ENCODE data around the gene VAV1. TPM values are rescaled to one million over a fixed set of nuclear protein-coding genes. Genes with fewer than 3 reads are reported as not detected.
A peak's percentile ranks its signal among the peaks of the same experiment; 100 is the strongest.

Gene VAV1
- total and polyA plus RNA-seq, 2 of the 13 experiments (the other 11 are each of a cell fraction or from before 2014, with no cell fraction given) = not detected

DNA sequence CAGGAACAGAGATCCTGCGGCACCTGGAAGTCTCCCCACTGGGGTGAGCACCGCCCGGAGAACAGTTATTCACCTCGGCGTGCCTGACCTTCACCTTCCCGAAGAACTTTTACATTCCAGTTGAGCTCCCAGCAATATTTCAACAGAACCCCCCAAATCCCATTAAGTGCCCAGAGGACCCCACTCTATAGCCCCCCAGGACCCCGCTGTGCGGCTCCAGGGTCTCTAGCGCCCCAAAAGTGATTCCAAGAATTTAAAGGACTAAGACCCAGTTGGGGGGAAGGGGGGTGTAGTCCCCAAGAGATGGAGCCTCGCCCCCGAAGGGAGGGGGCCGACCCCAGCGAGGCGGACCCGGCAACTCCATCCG, 35.6 kb upstream of the VAV1 start (continued):
- TF ChIP-seq, protein P1, sequence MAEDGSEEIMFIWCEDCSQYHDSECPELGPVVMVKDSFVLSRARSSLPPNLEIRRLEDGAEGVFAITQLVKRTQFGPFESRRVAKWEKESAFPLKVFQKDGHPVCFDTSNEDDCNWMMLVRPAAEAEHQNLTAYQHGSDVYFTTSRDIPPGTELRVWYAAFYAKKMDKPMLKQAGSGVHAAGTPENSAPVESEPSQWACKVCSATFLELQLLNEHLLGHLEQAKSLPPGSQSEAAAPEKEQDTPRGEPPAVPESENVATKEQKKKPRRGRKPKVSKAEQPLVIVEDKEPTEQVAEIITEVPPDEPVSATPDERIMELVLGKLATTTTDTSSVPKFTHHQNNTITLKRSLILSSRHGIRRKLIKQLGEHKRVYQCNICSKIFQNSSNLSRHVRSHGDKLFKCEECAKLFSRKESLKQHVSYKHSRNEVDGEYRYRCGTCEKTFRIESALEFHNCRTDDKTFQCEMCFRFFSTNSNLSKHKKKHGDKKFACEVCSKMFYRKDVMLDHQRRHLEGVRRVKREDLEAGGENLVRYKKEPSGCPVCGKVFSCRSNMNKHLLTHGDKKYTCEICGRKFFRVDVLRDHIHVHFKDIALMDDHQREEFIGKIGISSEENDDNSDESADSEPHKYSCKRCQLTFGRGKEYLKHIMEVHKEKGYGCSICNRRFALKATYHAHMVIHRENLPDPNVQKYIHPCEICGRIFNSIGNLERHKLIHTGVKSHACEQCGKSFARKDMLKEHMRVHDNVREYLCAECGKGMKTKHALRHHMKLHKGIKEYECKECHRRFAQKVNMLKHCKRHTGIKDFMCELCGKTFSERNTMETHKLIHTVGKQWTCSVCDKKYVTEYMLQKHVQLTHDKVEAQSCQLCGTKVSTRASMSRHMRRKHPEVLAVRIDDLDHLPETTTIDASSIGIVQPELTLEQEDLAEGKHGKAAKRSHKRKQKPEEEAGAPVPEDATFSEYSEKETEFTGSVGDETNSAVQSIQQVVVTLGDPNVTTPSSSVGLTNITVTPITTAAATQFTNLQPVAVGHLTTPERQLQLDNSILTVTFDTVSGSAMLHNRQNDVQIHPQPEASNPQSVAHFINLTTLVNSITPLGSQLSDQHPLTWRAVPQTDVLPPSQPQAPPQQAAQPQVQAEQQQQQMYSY (CRISPR knock-in tag; IDR thresholded peaks at IDR 0.05) = no peak
- TF ChIP-seq SYNCRIP (IDR thresholded peaks at IDR 0.05; ENCODE audit: insufficient read depth, low read depth, low read length) (no peak), ZNF496 (CRISPR knock-in tag; IDR thresholded peaks at IDR 0.05; ENCODE audit: insufficient replicate concordance) (no peak), CHD2 (IDR thresholded peaks at IDR 0.05; ENCODE audit: low read depth, low read length) (no peak), PRMT3 (CRISPR knock-in tag; IDR thresholded peaks at IDR 0.05; ENCODE audit: borderline replicate concordance, low read depth) (no peak), ZSCAN22 (CRISPR knock-in tag; IDR thresholded peaks at IDR 0.05) (no peak), PTBP1 (IDR thresholded peaks at IDR 0.05; ENCODE audit: low read depth, low read length, poor library complexity, severe bottlenecking) (no peak), XRCC5 (optimal IDR thresholded peaks at IDR 0.05; ENCODE audit: low read length) (peak; percentile 17), AGO1 (IDR thresholded peaks at IDR 0.05; ENCODE audit: low read depth, low read length, poor library complexity, severe bottlenecking) (no peak), ASH2L (IDR thresholded peaks at IDR 0.05; ENCODE audit: insufficient read length, low read depth, low read length) (peak; percentile 19), GTF3A (CRISPR knock-in tag; conservative IDR thresholded peaks at IDR 0.05) (no peak), SRSF4 (IDR thresholded peaks at IDR 0.05; ENCODE audit: low read depth, low read length, poor library complexity, severe bottlenecking) (no peak), ZNF614 (CRISPR knock-in tag; IDR thresholded peaks at IDR 0.05; ENCODE audit: borderline replicate concordance) (no peak), ZFP90 (CRISPR knock-in tag; IDR thresholded peaks at IDR 0.05; ENCODE audit: borderline replicate concordance) (no peak; the same call in 1 of the 2 replicates), MYNN (CRISPR knock-in tag; IDR thresholded peaks at IDR 0.05; ENCODE audit: low read depth) (no peak)
- TF ChIP-seq, protein P2, sequence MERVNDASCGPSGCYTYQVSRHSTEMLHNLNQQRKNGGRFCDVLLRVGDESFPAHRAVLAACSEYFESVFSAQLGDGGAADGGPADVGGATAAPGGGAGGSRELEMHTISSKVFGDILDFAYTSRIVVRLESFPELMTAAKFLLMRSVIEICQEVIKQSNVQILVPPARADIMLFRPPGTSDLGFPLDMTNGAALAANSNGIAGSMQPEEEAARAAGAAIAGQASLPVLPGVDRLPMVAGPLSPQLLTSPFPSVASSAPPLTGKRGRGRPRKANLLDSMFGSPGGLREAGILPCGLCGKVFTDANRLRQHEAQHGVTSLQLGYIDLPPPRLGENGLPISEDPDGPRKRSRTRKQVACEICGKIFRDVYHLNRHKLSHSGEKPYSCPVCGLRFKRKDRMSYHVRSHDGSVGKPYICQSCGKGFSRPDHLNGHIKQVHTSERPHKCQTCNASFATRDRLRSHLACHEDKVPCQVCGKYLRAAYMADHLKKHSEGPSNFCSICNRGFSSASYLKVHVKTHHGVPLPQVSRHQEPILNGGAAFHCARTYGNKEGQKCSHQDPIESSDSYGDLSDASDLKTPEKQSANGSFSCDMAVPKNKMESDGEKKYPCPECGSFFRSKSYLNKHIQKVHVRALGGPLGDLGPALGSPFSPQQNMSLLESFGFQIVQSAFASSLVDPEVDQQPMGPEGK (CRISPR knock-in tag; IDR thresholded peaks at IDR 0.05) = no peak
- TF ChIP-seq, protein P3, sequence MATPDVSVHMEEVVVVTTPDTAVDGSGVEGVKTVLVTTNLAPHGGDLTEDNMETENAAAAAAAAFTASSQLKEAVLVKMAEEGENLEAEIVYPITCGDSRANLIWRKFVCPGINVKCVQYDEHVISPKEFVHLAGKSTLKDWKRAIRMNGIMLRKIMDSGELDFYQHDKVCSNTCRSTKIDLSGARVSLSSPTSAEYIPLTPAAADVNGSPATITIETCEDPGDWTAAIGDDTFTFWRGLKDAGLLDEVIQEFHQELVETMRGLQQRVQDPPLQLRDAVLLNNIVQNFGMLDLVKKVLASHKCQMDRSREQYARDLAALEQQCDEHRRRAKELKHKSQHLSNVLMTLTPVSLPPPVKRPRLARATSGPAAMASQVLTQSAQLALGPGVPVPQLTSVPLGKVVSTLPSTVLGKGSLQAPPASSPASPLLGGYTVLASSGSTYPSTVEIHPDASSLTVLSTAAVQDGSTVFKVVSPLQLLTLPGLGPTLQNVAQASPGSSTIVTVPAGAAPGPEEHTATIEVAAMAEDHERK (CRISPR knock-in tag; IDR thresholded peaks at IDR 0.05; ENCODE audit: low read depth) = no peak
- TF ChIP-seq, protein P4, sequence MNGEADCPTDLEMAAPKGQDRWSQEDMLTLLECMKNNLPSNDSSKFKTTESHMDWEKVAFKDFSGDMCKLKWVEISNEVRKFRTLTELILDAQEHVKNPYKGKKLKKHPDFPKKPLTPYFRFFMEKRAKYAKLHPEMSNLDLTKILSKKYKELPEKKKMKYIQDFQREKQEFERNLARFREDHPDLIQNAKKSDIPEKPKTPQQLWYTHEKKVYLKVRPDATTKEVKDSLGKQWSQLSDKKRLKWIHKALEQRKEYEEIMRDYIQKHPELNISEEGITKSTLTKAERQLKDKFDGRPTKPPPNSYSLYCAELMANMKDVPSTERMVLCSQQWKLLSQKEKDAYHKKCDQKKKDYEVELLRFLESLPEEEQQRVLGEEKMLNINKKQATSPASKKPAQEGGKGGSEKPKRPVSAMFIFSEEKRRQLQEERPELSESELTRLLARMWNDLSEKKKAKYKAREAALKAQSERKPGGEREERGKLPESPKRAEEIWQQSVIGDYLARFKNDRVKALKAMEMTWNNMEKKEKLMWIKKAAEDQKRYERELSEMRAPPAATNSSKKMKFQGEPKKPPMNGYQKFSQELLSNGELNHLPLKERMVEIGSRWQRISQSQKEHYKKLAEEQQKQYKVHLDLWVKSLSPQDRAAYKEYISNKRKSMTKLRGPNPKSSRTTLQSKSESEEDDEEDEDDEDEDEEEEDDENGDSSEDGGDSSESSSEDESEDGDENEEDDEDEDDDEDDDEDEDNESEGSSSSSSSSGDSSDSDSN (CRISPR knock-in tag; IDR thresholded peaks at IDR 0.05) = peak; percentile 43; the same call in 1 of the 2 replicates
